NCI-H524 (cell line): Measurements from ENCODE around the gene CLDN10.
"Not testable (repeated sequence)": the region's sequence is repeated elsewhere in the genome, so short reads cannot be mapped to it uniquely, and the experiment has no call there.

Experiments used
- DNase-seq, 2 experiments: peaks; one replicate each; lab custom pipeline; 2025; lab: John Stamatoyannopoulos, UW

The CLDN10 gene, protein sequence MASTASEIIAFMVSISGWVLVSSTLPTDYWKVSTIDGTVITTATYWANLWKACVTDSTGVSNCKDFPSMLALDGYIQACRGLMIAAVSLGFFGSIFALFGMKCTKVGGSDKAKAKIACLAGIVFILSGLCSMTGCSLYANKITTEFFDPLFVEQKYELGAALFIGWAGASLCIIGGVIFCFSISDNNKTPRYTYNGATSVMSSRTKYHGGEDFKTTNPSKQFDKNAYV

DNA sequence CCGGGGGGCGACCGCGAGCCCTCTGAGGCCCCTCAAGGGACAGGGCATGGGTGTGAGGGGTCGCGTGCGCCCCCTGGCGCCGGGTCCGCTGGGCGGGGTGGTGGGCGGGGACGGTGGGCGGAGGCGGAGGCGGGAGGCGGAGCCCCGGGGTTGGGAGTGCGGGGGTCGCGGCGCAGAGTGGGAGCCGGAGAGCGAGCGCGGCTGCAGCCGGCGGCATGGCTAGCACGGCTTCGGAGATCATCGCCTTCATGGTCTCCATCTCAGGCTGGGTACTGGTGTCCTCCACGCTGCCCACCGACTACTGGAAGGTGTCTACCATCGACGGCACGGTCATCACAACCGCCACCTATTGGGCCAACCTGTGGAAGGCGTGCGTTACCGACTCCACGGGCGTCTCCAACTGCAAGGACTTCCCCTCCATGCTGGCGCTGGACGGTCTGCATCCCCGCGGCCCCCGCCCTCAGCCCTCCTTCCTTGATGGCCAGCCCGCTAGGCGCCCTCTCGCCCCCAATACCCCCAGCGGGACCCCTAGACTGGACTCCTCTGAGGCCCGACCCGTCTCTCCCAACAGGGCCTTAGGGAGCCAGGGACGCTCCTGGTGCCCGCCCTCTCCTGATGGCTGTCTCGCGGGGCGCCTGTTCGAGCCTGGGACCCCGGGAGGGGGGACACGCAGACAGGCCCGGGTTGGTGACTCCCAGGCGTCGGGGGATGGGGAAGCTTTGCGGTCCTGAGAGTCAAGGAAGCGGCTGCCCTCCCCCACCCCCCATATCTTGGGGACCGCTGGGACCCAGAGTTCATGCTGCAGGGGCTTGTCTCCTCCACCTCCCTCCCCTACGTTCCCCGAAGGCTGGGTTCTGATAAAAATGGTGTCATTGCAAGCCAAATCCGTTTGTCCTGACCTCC lies at the start of gene CLDN10:
CLDN10 (plus strand) TSS at position 182 of the 903 bp plus-strand sequence; CDS start at position 216, 34 bp downstream.
- no peak for DNase-seq

DNA sequence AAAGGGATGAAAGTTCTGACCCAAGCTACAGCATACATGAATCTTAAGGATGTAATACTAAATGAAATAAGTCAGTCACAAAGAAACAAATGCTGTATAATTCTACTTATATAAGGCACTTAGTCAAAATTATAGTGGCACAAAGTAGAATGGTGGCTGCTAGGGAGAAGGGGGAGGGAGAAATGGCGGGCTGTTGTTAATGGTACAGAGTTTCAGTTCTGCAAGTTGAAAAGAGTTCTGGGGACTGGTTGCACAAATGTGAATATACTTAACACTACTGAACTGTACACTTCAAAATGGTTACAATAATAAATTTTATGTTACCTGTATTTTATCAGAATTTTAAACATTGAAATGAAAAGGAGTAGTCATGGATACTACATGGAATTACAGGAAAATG lies 48.9 kb upstream of the CLDN10 start:
- no peak for DNase-seq

DNA sequence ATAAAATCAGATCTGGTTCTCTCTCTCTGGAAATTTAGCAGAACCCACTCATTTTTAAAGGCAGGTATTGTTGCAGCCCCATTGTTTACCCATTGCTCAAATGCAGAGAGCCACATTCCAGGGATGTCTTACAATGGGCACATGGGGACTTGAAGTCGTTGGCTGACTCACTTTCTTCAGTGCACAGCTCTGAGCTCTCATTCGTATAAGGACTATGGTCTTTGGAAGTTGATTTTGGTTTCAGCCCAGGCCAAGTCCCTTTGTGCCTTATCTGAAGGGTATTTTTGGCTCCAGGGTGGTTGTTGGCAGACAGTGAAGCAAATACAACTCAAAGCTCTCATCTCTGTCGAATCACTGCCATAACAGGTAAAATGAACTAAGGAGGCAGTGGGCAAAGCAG lies 47.3 kb upstream of the CLDN10 start:
- no peak for DNase-seq

DNA sequence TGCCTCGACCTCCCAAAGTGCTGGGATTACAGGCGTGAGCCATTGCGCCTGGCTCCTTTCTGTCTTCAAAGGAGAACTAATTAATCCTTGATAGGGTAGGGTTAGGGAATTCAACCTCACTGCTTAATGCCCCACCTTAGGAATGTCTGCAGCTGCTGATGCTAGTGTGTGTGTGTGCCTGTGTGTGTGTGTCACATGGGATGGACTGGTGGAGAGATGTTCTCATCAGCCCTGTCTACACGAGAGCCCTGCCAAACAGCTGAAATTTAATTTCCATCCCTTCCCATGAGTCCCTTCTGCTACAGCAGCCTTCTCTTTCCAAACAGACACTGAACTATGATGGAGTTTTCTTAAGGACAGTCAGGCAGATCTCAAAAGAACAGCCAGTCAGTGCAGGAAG lies 46.5 kb upstream of the CLDN10 start:
- no peak for DNase-seq

DNA sequence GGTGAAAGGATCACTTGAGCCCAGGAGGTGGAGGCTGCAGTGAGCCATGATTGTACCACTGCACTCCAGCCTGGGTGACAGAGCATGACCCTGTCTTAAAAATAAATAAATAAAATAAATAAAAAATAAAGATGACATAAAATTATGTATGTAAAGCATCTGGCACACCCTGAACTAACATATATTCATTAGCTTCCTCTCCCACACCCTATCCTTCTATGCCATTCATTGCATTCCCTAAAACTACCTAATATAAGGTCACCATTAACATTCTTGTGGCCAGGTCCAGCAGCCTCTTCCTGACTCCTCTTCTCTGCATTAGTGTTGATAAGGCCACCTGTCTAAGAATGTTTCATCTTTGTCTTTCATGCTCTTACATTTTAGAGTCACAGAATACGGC lies 44.5 kb upstream of the CLDN10 start:
- DNase-seq = no peak

DNA sequence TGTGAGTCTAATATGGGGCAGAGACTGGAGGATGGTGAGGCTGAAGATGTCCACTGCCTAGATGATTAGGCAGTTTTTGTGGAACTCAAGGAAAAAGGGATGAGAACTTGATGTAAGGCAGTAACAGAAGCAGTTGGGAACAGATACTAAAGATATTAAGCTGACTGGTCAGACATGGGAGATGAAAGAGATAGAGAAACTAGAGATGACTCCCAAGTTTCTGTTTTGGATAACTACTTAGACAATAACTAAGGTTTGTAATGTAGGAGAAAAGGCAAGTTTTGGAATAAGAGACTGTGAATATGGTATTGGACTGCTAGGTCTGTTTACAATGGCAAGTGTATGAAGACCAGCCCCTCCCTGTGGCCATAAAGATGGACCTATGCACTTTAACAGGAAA lies 43.5 kb upstream of the CLDN10 start:
- no peak for DNase-seq

DNA sequence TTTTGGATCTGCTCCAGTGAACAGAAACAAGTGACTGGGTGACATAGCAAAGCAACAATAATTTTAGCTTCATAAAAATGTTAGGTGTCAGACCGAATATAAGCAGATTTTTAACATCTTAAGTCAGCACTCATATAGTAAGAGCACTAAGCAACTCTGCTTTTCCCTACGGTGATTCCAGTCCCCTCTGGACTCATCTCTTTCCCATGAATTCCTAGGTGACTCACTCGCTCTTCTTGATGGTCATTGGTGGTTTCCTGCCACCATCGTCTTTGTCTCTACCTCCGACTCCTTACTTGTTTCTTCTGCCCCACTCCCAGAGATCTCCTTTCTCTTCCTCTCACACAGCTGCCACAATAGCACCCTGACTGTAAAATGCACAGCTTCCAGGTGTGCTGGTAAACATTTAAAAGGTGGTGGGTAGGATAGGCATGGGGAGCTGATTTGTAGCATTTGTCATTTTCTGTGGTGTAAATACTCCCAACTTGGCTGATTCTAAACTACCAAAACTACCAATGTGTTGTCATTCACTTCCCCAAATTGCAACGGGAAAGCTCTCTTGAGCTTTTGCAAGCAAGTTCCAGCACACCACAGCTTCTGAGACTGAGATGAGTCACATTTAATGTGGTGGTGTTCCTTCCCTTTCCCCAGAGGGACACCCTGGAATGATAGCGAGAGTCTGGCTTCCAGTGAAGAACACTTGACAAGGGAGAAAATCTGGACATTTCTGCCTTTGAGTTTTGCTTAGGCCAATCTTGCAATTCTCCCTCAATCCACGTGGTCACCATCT lies 42.8 kb upstream of the CLDN10 start:
- DNase-seq = no peak

DNA sequence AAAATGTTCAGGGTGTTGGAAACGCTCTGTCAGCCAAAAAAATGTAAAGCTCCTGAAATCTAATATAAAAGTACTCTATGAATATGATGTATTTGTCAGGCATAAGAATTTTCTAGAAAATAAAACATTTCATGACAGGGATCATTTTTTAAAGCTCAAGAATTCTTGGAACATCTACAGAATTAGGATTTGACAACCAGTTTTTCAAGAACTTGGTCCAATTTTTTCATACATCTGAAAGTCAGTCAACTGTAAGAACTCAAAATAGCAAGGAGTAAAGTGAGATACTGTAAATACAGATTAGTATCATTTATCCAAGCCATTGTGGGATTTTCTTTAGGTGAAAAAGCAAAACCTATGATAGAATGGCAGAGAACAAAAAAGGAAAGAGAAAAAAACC lies 41.6 kb upstream of the CLDN10 start:
- no peak for DNase-seq

DNA sequence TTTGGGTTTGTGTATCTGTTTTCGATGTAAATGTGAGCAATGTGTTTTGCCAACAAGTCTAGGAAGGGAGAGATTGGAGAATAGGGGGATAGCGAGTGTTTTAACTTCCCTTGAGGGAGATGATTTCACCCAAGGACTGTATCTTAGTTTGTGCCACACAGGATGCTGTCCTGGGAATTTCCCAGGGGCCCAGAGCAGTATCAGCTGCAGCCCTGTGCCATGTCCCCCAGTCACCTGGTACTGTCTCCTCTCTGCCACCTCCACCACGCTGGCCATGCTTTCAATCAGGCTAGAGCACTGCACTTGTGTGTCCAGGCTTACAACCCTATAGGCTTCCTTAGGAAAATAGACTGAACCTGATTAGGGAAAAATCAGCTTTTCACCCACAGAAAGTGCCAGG lies 40.1 kb upstream of the CLDN10 start:
- no peak for DNase-seq

DNA sequence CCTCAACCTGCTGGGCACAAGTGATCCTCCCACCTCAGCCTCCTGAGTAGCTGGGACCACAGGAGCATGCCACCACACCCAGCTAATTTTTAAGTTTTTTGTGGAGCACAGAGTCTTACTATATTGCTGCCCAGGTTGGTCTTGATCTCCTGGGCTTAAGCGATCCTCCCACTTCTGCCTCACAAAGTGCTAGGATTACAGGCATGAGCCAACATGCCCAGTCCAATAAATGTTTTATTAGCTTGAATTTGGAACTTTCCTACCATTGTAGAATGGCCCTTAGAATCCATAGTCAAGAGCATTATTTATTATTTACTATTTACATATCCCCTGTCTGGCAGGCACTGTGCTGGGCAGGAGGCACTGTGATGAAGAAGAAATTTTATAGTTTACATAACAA lies 39.6 kb upstream of the CLDN10 start:
- no peak for DNase-seq

DNA sequence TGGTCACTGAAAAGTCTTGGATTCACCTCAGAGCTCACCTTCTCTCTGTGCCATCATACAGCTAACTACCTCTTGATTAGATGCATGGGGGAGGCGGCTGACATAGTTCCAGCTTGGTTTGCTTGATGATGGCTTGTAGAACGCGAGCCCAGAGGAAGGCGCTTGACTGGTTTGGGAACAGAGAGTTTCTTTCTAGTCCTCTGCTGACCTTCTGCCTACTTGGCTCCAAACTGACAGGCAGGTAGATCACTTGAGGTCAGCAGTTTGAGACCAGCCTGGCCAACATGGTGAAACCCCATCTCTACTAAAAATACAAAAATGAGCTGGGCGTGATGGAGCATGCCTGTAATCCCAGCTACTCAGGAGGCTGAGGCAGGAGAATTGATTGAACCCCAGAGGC lies 36.9 kb upstream of the CLDN10 start:
- DNase-seq = not testable (repeated sequence)

DNA sequence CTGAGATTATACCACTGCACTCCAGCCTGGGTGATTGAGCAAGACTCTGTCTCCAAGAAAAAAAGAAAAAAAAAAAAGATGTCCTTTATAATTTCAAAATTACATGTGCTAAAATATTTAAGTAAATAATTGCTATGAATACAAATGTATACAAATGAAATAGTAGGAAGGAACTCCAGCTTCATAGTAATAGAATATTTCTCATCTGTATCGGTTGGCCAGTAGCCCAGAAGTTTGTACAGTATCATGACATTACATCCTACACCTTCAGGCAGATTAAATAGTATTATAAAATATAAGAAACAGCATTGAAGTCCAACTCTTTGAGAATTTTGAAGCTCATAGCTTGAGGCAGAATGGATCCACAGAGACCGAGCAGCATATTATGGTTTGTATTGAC lies 36.5 kb upstream of the CLDN10 start:
- DNase-seq = no peak

DNA sequence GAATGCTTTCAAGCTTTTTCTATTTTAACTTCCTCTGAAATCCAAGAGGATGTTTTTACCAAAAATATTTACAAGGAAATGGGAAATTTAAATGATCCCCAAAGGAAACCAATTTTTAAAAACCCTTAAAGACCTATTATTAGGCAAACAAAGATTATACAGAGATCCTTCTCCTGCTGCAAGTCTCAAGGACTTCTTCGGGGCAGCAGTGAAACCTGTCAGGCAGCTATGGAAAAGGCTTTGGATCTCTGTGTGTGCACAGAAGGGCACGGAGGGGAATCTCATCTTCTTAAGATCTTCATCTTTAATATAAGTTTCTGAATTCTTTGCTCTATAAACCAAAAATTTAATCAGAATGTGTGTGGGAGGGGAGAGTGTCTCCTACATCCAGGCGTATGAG lies 36.0 kb upstream of the CLDN10 start:
- no peak for DNase-seq

DNA sequence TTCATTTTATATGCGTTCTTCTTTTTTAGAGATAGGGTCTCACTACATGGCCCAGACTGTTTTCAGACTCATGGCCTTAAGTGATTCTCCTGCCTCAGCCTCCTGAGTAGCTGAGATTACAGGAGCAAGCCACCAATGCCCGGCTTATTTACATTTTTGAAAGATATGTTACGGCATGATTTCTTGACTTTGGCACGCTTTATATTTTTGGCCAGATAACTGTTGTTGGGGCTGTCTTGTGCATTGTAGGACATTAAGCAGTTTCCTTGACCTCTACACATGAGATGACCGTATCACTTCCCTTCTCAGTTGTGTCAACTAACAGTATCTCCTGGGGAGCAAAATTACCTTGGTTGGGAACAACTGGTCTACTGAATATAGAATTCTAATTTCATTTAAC lies 28.9 kb upstream of the CLDN10 start:
- no peak for DNase-seq

DNA sequence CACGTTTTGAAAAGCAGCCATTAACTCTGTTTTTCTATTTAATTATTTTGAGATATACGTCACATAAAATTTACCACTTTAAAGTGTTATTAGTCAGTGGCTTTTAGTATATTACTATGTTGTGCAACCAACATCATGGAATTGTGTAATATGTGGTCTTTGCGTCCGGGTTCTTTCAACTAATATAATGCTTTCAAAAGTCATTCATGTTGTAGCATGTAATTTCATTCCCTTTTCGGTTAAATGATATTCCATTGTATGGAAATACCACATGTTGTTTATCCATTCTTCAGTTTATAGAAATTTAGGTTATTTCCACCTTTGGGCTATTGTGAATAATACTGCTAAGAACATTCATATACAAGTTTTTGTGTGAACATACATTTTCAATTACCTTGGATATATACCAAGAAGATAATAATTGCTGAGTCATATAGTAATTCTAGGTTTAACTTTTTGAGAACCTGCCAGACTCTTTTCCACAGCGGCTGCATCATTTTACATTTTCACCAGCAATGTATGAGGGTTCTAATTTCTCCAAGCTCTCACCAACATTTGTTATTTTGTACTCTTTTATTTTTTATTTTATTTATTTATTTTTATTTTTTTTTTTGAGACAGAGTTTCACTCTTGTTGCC lies 28.1 kb upstream of the CLDN10 start:
- DNase-seq = no peak

DNA sequence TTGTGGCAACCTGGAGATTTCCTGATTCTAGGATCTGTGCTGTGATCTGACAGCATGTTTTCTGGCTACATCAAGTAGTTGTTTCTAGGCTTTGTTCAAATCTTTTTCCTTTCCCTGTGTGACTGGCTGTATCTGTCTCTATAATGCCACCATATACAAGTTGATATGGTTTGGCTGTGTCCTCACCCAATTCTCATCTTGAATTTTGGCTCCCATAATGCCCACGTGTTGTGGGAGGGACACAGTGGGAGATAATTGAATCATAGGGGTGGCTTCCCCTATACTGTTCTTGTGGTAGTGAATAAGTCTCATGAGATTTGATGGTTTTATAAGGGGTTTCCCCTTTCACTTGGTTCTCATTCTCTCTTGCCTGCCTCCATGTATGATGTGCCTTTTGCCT lies 24.6 kb upstream of the CLDN10 start:
- no peak for DNase-seq

DNA sequence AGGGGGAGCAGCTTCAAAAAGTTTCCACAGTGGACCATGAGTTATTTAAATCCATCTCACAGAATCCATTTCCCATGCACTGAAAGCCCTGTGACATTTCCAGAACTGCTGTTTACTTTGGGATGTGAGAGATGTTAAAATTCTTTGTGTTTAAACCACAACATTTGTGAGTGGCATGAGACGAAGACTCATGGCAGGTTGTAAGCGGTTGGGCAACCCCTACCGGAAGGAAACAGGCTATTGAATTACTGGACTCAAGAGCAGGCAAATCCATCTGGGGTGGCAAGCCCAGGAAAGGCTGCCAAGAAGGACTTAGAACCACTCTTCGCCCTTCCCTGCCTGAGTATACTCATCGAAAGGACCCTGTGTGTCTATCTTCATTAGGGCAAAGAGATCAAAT lies 22.3 kb upstream of the CLDN10 start:
- peak; percentile 6 to 80 for DNase-seq

DNA sequence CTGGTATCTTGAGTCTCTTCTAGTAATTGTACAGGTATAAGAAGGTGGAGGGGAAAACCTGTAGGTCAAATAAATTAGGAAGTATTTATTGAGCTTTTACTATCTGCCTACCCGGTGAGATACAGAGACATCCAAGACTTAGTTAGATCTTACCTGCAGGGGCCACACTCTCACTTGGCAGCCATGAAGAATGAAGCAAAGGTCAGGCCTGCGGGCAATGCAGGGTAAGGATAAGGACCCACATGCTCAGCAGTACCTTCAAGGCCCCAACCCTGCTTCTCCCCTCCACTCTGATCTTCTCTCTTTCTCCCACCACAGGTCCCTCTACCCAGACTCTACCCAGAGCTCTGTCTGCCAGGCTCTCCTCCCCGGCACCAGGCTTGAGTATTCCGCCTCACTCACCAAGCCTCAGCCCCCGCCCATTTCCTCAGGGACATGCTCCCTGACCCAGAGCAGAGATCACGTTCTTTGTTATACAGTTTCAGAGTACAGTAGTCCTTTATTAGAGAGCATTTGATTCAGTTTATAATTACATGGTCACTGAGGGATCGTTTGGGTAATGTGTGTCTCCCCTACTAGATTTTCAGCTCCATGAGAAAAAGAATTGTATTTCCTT lies 18.9 kb upstream of the CLDN10 start:
- no peak for DNase-seq

DNA sequence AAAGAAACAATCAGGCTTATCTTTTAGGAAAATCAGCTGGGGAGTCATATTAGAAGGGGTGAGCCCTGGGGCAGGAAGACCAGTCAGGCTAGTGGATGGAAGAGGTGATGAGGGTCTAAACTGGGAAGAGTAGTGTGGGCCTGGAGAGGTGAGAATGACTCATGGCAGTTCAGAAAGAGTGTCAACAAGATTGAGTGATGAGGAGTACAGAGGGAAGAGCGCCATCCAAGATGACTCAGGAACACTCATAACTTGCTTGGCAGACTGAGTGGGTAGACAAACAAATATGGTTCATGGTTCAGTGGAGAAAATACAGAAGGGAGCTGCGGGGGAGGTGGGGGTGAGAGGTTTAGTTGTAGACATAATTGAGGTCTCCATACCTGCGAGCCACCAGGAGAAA lies 17.3 kb upstream of the CLDN10 start:
- DNase-seq = no peak

DNA sequence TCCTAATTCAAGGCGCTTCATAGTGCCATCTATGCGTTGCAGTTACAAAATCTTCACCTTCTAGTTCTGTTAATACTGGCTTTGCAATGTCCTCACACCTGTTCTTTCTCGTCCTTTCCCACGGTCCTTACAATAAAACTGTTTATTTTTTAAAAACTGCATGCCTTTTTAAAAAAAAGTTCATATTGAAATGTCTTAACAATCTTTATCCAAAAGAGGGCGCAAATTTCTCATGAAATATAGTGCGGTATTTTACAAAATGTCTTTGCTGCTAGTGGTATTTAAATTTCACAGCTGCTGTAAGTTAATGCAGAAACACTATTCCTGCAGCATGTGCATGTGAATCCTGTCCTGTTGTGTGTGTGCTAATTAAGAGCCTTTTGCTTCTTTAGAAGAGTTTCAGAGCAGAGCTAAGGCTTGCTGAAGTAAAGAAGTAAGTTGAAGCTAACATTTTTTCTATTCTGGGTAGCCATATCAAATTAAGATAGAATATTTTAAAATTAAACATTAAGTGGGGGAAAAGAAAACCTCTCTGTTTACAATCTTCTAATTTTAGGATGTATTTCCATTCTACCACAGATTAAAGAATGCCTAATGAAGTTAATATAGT lies 15.8 kb upstream of the CLDN10 start:
- DNase-seq = peak in 1 of 2 experiments; percentile 41

DNA sequence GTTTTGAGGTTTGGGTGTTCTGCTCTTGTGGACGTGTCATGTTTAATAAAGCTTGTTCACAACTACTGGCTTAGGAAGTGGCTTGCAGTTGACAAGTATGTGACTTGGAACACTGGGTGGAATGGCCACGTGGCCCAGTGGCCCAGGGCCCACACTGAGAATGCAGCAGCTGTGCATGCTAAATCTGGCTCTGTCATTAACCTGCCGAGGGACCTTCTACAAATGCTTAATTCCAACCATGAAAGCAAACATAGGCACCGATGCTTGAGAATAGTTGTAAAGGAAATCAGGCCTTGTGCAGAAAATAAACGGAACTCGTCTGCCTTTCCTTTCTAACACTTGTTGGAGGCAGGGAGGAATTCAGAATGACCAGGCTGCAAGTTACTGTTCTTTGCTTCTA lies 11.6 kb upstream of the CLDN10 start:
- DNase-seq = peak in 1 of 2 experiments; percentile 19
